PC-3 (cell line): ENCODE measurements around the gene TBX6.

ENCODE experiments used
- CTCF ChIP-seq: fragments of 300-600 bp; sonication (generic); conservative IDR thresholded peaks from 2 replicates; pipeline ENCODE4 v1.5.1; 2017; ENCODE audit warnings: antibody characterized with exemption, low read depth, mild to moderate bottlenecking, low read length
- EZH2 ChIP-seq: fragments of 300-600 bp; sonication (generic); IDR thresholded peaks from one replicate; pipeline ENCODE4 v1.6.1; 2017; ENCODE audit warnings: antibody characterized with exemption, mild to moderate bottlenecking, low read length; ENCODE audit not compliant: unreplicated experiment
- EZH2phosphoT487 ChIP-seq: fragments of 300-600 bp; sonication (generic); IDR thresholded peaks from 2 replicates; pipeline ENCODE4 v1.6.1; 2018; ENCODE audit warnings: mild to moderate bottlenecking, antibody characterized with exemption, low read length, borderline replicate concordance

GRCh38 chr16:30076276-30076791 is 15.4 kb downstream of the TBX6 start:
- no peak for TF ChIP-seq CTCF
- TF ChIP-seq EZH2, result no peak
- TF ChIP-seq EZH2phosphoT487, result no peak
